Fibroblast of peridontal ligament (primary cell): Measurements from ENCODE around the gene BAG5.

Source experiments
- DNase-seq: peaks from one replicate; pipeline ENCODE4 v3.0.0-alpha.2; 2010; ENCODE audit errors: extremely low read depth

Gene BAG5

DNA sequence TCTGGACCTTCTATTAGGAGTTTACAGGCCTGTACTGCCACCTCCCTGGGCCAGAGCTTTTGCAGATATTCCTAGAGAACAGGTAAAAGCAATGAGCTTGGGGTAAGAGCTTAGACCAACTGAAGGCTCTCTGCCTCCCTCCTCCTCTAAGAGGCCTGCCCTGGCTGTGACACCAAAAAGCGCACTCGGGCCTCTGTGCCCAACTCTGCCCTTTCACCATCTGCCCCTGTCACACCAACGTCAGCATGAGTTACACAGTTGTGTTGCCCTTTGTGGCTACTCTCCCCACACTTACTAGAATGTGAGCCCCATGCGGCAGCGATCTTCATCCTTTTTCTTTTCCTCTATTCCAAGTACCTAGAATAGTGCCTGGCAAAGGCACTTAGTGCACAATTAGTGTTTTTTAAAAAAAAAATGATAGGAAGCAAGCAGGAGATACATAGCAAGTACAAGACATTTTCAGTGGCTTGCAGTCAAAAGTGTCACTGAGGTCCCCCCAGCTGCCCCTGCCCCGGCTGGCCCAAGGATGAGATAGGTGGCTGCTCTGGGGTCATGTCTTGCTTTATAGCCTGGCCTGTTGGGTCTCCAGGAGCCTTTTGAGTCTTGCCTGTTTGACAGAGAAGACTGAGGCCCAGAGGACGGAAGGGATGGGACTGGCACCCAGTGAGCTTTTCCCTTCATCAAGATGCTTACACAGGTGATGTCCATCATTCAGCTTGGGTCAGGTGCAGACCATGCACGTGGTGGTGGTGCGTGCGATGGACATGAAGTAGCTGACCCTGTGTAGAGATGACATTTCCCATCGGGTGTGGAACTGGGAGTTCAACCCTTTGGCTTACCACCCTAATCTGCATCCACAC, 52.4 kb downstream of the BAG5 start:
- DNase-seq, result no peak

DNA sequence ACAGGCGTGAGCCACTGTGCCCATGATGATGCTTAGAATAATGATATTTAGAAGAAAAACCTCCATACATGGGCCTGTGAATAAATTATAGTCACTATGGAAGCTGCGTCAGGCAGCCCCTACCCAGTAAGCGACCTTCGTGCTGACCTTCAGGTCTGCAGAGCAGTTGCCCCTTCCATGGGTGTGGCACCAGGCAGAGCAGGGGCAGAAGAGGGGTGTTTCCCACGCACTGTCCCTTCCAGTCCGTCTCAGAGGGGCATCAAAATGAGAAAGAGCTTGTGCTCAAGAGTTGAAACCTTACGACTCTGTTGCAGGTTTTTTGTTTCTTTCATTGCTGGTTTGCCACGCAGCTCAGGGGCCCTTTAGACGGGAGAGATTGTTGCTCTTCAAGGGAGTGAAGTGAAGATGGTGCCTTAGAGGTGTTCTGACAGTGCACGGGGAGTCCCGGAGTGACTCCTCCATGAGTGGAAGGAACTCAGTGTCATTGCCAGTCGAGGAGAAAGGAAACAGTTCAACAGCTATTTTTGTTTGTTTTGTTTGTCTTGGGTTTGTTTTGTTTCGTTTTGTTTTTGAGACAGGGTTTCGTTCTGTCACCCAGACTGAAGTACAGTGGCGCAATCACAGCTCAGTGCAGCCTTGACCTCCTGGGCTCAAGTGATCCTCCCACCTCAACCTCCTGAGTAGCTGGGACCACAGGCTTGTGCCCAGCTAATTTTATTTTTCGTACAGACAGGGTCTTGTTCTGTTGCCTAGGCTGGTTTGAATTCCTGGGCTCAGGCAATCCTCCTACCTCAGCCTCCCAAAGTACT, 53.7 kb downstream of the BAG5 start:
- no peak for DNase-seq

DNA sequence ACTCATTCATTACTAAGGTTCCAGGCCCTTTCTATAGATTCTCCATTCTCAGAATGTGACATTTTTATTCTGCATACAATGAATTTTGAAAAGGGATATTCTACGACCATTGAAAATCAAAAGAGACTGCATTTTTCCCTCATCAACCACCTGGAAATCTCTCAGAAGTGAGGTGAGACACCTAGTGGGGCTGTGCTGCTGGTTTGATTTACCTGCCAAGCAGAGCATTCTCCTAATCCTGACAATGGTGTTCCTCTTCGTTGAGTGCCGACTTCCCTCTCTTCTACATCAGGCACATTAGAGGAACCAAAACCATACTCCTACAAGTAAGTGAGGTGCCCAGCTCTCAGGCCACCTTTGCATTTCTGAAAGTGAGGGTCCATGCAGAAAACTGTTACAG, 54.7 kb downstream of the BAG5 start:
- no peak for DNase-seq
